NT2/D1 (cell line): Measurements from ENCODE around the gene SNAP29.

ENCODE experiments used
- SUZ12 ChIP-seq: IDR thresholded peaks from 2 replicates; pipeline ENCODE4 v1.6.1; 2011; ENCODE audit not compliant: insufficient read length, insufficient read depth; ENCODE audit errors: extremely low read depth
- ZNF274 ChIP-seq: IDR thresholded peaks from 2 replicates; pipeline ENCODE4 v1.6.1; 2011; ENCODE audit warnings: mild to moderate bottlenecking, low read depth, low read length

- TF ChIP-seq ZNF274 (no peak), SUZ12 (no peak)
These were observed 14.4 kb downstream of the SNAP29 start for GRCh38 chr22:20873214-20873613.
